GM21576 (cell line): ENCODE measurements around the gene USP25.
A peak's percentile ranks its signal among the peaks of the same experiment; 100 is the strongest.
"Not testable (repeated sequence)": the region's sequence is repeated elsewhere in the genome, so short reads cannot be mapped to it uniquely, and the experiment has no call there.

Experiments
- ATAC-seq: cut with Tn5 transposase; IDR thresholded peaks from one replicate; pipeline ENCODE4 v1.9.1; 2021; ENCODE audit warnings: mild to moderate bottlenecking, moderate library complexity; ENCODE audit not compliant: unreplicated experiment

Gene USP25

GRCh38 chr21:15730484-15731242 is 881 bp downstream of the USP25 start:
- no peak for ATAC-seq

- ATAC-seq: no peak
Observed at GRCh38 chr21:15731243-15731613, 1.4 kb downstream of the USP25 start.

- ATAC-seq: peak; percentile 58
Observed at GRCh38 chr21:15732290-15732995, 2.7 kb downstream of the USP25 start.

- no peak for ATAC-seq
Observed at GRCh38 chr21:15732996-15733329, 3.2 kb downstream of the USP25 start.

- no peak for ATAC-seq
Observed at GRCh38 chr21:15735409-15735808, 5.6 kb downstream of the USP25 start.

GRCh38 chr21:15735931-15736330 is 6.1 kb downstream of the USP25 start:
- not testable (repeated sequence) for ATAC-seq

- not testable (repeated sequence) for ATAC-seq
Observed at GRCh38 chr21:15738779-15739178, 9.0 kb downstream of the USP25 start.

- no peak for ATAC-seq
Observed at GRCh38 chr21:15740383-15740782, 10.6 kb downstream of the USP25 start.

GRCh38 chr21:15741510-15741909 is 11.7 kb downstream of the USP25 start:
- no peak for ATAC-seq

- no peak for ATAC-seq
Observed at GRCh38 chr21:15742052-15742670, 12.4 kb downstream of the USP25 start.

GRCh38 chr21:15742694-15743093 is 12.9 kb downstream of the USP25 start:
- ATAC-seq: no peak

- ATAC-seq: no peak
Observed at GRCh38 chr21:15743593-15743992, 13.8 kb downstream of the USP25 start.

GRCh38 chr21:15744926-15745325 is 15.1 kb downstream of the USP25 start:
- no peak for ATAC-seq

- ATAC-seq: no peak
Observed at GRCh38 chr21:15748586-15748985, 18.8 kb downstream of the USP25 start.

GRCh38 chr21:15749082-15749860 is 19.5 kb downstream of the USP25 start:
- ATAC-seq: no peak

- no peak for ATAC-seq
Observed at GRCh38 chr21:15749861-15750159, 20.0 kb downstream of the USP25 start.

GRCh38 chr21:15751037-15751436 is 21.3 kb downstream of the USP25 start:
- no peak for ATAC-seq

- ATAC-seq: no peak
Observed at GRCh38 chr21:15751546-15751945, 21.8 kb downstream of the USP25 start.

GRCh38 chr21:15752763-15753407 is 23.1 kb downstream of the USP25 start:
- no peak for ATAC-seq

GRCh38 chr21:15753741-15754140 is 24.0 kb downstream of the USP25 start:
- ATAC-seq: no peak

GRCh38 chr21:15754640-15755039 is 24.9 kb downstream of the USP25 start:
- no peak for ATAC-seq
